ENCODE measurements around the gene ELP5. TPM values are rescaled to one million over a fixed set of nuclear protein-coding genes. Genes with fewer than 3 reads are reported as not detected.

The ELP5 gene
- total and polyA plus RNA-seq, 10 of the 15 experiments (the other 5 are each of a cell fraction or from before 2014, with no cell fraction given) = 41.1 to 109 (median 77.5) TPM

DNA sequence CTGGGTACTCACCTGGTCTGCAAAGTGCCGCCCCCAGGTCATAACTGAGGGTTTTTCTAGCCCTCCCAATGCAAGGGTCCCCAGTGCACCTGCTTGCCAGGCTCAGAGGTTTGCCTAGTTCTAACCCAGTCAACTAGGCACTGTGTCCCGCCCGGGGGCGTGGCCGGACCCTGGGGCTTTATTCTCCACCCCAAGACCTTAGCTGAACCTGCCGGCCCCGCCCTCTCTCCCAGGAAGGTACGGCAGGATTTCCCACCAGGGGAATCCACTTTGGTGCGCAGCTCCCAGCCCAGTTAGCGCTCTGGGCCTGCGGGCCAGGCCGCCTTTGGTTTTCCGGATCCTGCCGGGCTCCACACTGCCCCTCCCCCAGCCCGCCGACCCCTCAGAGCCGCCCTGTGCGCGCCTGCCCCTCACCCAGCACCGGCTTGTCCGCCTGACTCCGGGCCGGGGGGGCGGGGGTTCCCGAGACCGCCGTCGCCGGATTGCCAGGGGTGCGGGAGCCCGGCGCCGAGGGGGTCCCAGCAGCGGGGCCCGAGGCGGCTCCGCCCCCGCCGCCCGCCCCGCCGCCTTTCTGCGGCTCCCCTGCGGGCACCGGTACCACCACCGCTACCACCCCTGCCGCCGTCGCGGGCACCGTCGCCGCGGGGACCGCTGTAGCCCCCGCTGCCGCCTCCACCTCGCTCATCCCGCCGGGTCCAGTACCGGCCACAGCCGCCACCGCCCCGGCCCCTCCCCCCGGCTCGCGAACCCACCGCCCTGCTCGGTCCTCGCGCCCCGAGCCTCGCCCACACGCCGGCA lies 42.0 kb downstream of the ELP5 start:
- ChIA-PET RAD21 (ENCODE audit: unreplicated experiment) (no interaction called here), SMC1A (ENCODE audit: uncharacterized antibody, unreplicated experiment) (interaction anchor here (0.9 kb wide), 1 partner anchor 73 kb away, joined by 3 read pairs; no protein-coding TSS in a partner anchor), POLR2A (no interaction called here), CTCF (interaction anchor here (2.6 kb wide), 1 partner anchor 248 kb away, joined by 8 read pairs; no protein-coding TSS in a partner anchor)
- intact Hi-C loops (cut with micrococcal nuclease; ENCODE audit: unreplicated experiment) (no loop called here), in situ Hi-C loops (cut with MboI) (no loop called here)
- Histone ChIP-seq H3K9ac (ENCODE audit: control insufficient read depth, insufficient read depth, low read length) (no peak overlapping the region), H3K36me3 (ENCODE audit: control insufficient read depth in 2 of 2, insufficient read depth in 2 of 2, low read length in 1 of 2) (no peaks in the 10 kb centered on the region), H3K4me1 (ENCODE audit: control insufficient read depth, insufficient read depth, low read length) (peaks cover 3% of the 10 kb centered on the region), H3K9me3 (replicated peaks; ENCODE audit: control insufficient read depth, insufficient read depth, low read length) (no peaks in the 10 kb centered on the region), H3K4me2 (ENCODE audit: control insufficient read depth, insufficient read depth) (no peak overlapping the region), H3K79me2 (ENCODE audit: control insufficient read depth, insufficient read depth, low read length) (no peaks in the 10 kb centered on the region), H2AFZ (ENCODE audit: control insufficient read depth, low read depth, low read length) (no peak overlapping the region), H3K4me3 (no peak overlapping the region), H3K27me3 (replicated peaks in 1 of 2; ENCODE audit: control insufficient read depth in 2 of 2, insufficient read depth in 2 of 2, low read length in 1 of 2) (peaks cover 3 to 5% of the 10 kb centered on the region in 2 experiments), H3K27ac (ENCODE audit: control insufficient read depth, insufficient read depth) (no peak overlapping the region), H4K20me1 (ENCODE audit: control insufficient read depth, insufficient read depth) (no peaks in the 10 kb centered on the region)
- ATAC-seq (no peak), DNase-seq (ENCODE audit: low read depth, low spot score) (no peak), FAIRE-seq (no peak)
- TF ChIP-seq YY1 (IDR thresholded peaks at IDR 0.05; ENCODE audit: low read depth, low read length) = no peak
- TF ChIP-seq ESRRA (IDR thresholded peaks at IDR 0.05; ENCODE audit: low read length) = no peak
- TF ChIP-seq HCFC1 (IDR thresholded peaks at IDR 0.05; ENCODE audit: low read length) = no peak
- no peak for TF ChIP-seq SIN3A (IDR thresholded peaks at IDR 0.05; ENCODE audit: low read depth, low read length)
- TF ChIP-seq IKZF2 (IDR thresholded peaks at IDR 0.05) = no peak
- TF ChIP-seq FOXK2 (IDR thresholded peaks at IDR 0.05) = no peak
- TF ChIP-seq WRNIP1 (IDR thresholded peaks at IDR 0.05; ENCODE audit: borderline replicate concordance, low read depth, low read length) = no peak
- TF ChIP-seq HSF1 (IDR thresholded peaks at IDR 0.05; ENCODE audit: low read depth, low read length) = no peak
- no peak for TF ChIP-seq NFYA (IDR thresholded peaks at IDR 0.05; ENCODE audit: borderline replicate concordance, low read depth, low read length)
- 19% methylated on average over 14 of the region's 75 CpGs for WGBS (ENCODE audit: insufficient coverage, insufficient replicate concordance, low lambda C conversion rate, missing lambda C conversion rate)
- BruUV-seq (replicated peaks) = no TSS peak
